ENCODE data around the gene PRAME. TPM values are rescaled to one million over a fixed set of nuclear protein-coding genes. Genes with fewer than 3 reads are reported as not detected.

Gene PRAME
- total and polyA plus RNA-seq, 7 donors: 0.03 TPM; not detected in 6

GRCh38 chr22:22556578-22556977 is 2.5 kb downstream of the PRAME start:
- 87 to 89% (median 89%) methylated on average over 14 of the region's 14 CpGs for WGBS, 3 donors
- no peak for TF ChIP-seq CTCF (IDR thresholded peaks at IDR 0.05)
- no peak for ATAC-seq

DNA sequence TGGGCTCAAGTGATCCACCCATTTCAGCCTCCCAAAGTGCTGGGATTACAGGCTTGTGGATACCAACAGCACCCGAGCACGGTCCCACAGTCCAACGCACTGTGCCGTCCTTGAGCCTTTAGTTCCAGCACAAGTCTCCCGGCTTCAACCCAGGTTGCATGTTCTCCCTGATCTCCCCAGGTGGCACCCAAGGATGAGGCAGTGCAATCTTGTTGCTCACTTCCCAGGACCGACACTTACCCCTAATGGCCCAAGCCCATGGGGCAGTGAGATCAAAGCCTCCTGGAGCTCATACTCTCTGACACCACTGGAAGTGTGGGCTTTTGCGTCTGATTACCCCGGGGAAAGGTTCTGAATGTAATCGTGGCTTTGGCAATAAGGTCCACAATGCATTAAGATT is 3.5 kb downstream of the PRAME start:
- DNase-seq (no peak), ATAC-seq (no peak)
- H3K4me3 ChIP-seq: no peak overlapping the region
- intact Hi-C loops (cut with DNase I): no loop called here
- no peaks in the 10 kb centered on the region for H3K36me3 ChIP-seq (ENCODE audit: insufficient read depth in 1 of 2, low read depth in 1 of 2)
- WGBS, 3 donors: 89 to 91% (median 89%) methylated on average over 9 of the region's 9 CpGs
- no peak for TF ChIP-seq CTCF (IDR thresholded peaks at IDR 0.05)
- H3K4me1 ChIP-seq: no peaks in the 10 kb centered on the region
- no peak overlapping the region for H3K27ac ChIP-seq
- no peaks in the 10 kb centered on the region for H3K9me3 ChIP-seq
- H3K27me3 ChIP-seq (ENCODE audit: insufficient read depth in 3 of 3, low read length in 2 of 3): no peaks in the 10 kb centered on the region

More at GRCh38 chr22:22556578-22556977, 2.5 kb downstream of the PRAME start:
- intact Hi-C loops (cut with DNase I): no loop called here
- DNase-seq: no peak
- Histone ChIP-seq H3K9me3 (no peaks in the 10 kb centered on the region), H3K4me3 (no peak overlapping the region), H3K27me3 (ENCODE audit: insufficient read depth in 3 of 3, low read length in 2 of 3) (no peaks in the 10 kb centered on the region), H3K4me1 (no peaks in the 10 kb centered on the region), H3K36me3 (ENCODE audit: insufficient read depth in 1 of 2, low read depth in 1 of 2) (no peaks in the 10 kb centered on the region), H3K27ac (no peak overlapping the region)

GRCh38 chr22:22554587-22555284 is 4.3 kb downstream of the PRAME start:
- intact Hi-C loops (cut with DNase I): no loop called here
- Histone ChIP-seq H3K4me1 (no peaks in the 10 kb centered on the region), H3K27ac (no peak overlapping the region), H3K36me3 (ENCODE audit: insufficient read depth in 1 of 2, low read depth in 1 of 2) (no peaks in the 10 kb centered on the region), H3K4me3 (no peak overlapping the region), H3K27me3 (ENCODE audit: insufficient read depth in 3 of 3, low read length in 2 of 3) (no peaks in the 10 kb centered on the region), H3K9me3 (no peaks in the 10 kb centered on the region)
- DNase-seq: no peak
- ATAC-seq: no peak
- TF ChIP-seq CTCF (IDR thresholded peaks at IDR 0.05): no peak
- WGBS, 3 donors: 72 to 83% (median 81%) methylated on average over 4 of the region's 4 CpGs

DNA sequence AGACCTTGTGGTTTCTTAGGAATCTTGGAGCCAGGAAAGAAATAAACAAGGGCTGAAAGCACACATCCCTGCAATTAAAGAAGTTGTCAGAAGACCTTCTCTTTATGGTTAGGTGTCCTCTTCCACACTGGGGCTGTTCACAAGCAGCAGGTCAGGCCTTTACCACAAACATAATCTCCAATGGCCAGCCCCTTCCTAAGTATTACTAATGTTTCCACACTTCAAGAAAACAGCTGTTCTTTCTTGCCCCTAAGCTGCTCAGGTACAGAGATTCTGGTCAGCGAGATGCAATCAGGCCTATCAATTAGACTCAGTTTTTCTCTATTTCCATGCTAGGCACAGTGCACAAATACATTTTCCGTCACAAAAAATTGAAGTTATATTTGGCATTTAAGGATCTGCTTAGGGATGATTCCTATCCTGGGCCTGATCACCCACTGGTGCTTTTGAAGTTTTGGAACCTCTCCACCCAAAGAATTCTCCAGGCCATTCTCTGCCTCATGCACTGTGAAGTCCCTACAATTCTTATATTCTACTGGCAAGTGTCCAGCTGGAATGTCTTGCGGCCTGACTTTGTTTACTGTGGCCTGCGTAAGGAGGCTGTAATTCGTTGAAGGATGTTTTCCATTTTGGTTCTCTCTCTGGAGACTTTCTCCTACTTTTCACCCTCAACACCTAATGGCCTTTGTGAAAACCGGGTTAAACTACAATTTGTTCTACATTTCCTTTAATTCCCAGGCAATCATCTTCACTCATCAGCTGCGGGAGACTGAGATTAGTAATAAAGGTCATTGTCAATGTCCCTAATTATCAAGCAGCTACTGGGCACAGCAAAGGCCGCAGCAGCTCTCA is 5.1 kb downstream of the PRAME start:
- intact Hi-C loops (cut with DNase I): no loop called here

More for the DNA sequence above, 5.1 kb downstream of the PRAME start:
- ATAC-seq (no peak), DNase-seq (no peak)
- Histone ChIP-seq H3K4me3 (no peak overlapping the region), H3K36me3 (ENCODE audit: insufficient read depth in 1 of 2, low read depth in 1 of 2) (no peaks in the 10 kb centered on the region), H3K27ac (no peak overlapping the region), H3K9me3 (no peaks in the 10 kb centered on the region), H3K4me1 (no peaks in the 10 kb centered on the region), H3K27me3 (ENCODE audit: insufficient read depth in 3 of 3, low read length in 2 of 3) (no peaks in the 10 kb centered on the region)
- WGBS, 3 donors: 60 to 68% (median 66%) methylated on average over 8 of the region's 8 CpGs
- TF ChIP-seq CTCF (IDR thresholded peaks at IDR 0.05): no peak

Data from psoas muscle (tissue), 8 donors.